OCI-LY7 (cell line): ENCODE measurements around the gene MGST2. TPM values are rescaled to one million over a fixed set of nuclear protein-coding genes. Genes with fewer than 3 reads are reported as not detected.

ENCODE experiments used
- BruUV-seq: library from RNA; stranded (reverse); fragments of 400-500 nt; replicated peaks from 2 replicates; lab custom pipeline; 2021; lab: Mats Ljungman, UMichigan
- CTCF ChIA-PET: fragments of 300-600 bp; sonication (Branson Sonifier 250); formaldehyde crosslinking; loops from one replicate; lab custom pipeline; 2022; ENCODE audit warnings: antibody characterized with exemption; ENCODE audit not compliant: unreplicated experiment; lab: Charles Lee
- POLR2A ChIA-PET: fragments of 300-600 bp; sonication (Branson Sonifier 250); formaldehyde crosslinking; loops from one replicate; lab custom pipeline; 2022; ENCODE audit warnings: antibody characterized with exemption; lab: Charles Lee
- DNase-seq: peaks from one replicate; pipeline ENCODE4 v3.0.0-alpha.2; 2015; ENCODE audit warnings: low spot score
- H2AFZ ChIP-seq: fragments of 200-600 bp; sonication (generic), shearing (Covaris generic); 2 replicates; pipeline ENCODE4 v1.6.1; 2014; ENCODE audit warnings: mild to moderate bottlenecking, antibody characterized with exemption, low read length, moderate library complexity
- H3K27ac ChIP-seq: fragments of 200-600 bp; sonication (generic); 2 replicates; pipeline ENCODE4 v1.5.1; 2014; ENCODE audit warnings: mixed run types, low read depth, mild to moderate bottlenecking, moderate library complexity, low read length, inconsistent platforms; ENCODE audit not compliant: poor library complexity, severe bottlenecking
- H3K36me3 ChIP-seq: fragments of 200-600 bp; sonication (generic); 2 replicates; pipeline ENCODE4 v1.6.1; 2014; ENCODE audit warnings: mild to moderate bottlenecking, antibody characterized with exemption, low read length, moderate library complexity, mixed read lengths; ENCODE audit not compliant: insufficient read depth
- H3K4me1 ChIP-seq: fragments of 200-600 bp; sonication (generic); 2 replicates; pipeline ENCODE4 v1.5.1; 2014; ENCODE audit warnings: mild to moderate bottlenecking, low read length; ENCODE audit not compliant: insufficient read depth, poor library complexity, severe bottlenecking
- H3K4me2 ChIP-seq: fragments of 200-600 bp; sonication (generic); 2 replicates; pipeline ENCODE4 v1.6.1; 2014; ENCODE audit warnings: mild to moderate bottlenecking, low read length
- H3K4me3 ChIP-seq: fragments of 200-600 bp; sonication (generic); 2 replicates; pipeline ENCODE4 v1.5.1; 2014; ENCODE audit warnings: mild to moderate bottlenecking, low read depth, low read length; ENCODE audit not compliant: poor library complexity, severe bottlenecking
- H3K79me2 ChIP-seq: fragments of 200-600 bp; sonication (generic); 2 replicates; pipeline ENCODE4 v1.6.1; 2016; ENCODE audit warnings: low read depth, mild to moderate bottlenecking, low read length, moderate library complexity, mixed read lengths; ENCODE audit not compliant: insufficient read depth
- H3K9me2 ChIP-seq: fragments of 200-600 bp; sonication (generic); 2 replicates; pipeline ENCODE4 v1.6.1; 2016; ENCODE audit warnings: mild to moderate bottlenecking, low read length, mixed read lengths; ENCODE audit not compliant: insufficient read depth
- H3K9me3 ChIP-seq: fragments of 200-600 bp; sonication (generic); 2 replicates; pipeline ENCODE4 v1.6.1; 2014; ENCODE audit warnings: mild to moderate bottlenecking, mixed run types, low read length, mixed read lengths
- H4K20me1 ChIP-seq: fragments of 200-600 bp; sonication (generic); 2 replicates; pipeline ENCODE4 v1.6.1; 2014; ENCODE audit warnings: mild to moderate bottlenecking, antibody characterized with exemption, low read length, moderate library complexity, mixed read lengths; ENCODE audit not compliant: insufficient read depth
- EZH2phosphoT487 ChIP-seq: fragments of 200-600 bp; sonication (generic); IDR thresholded peaks from 2 replicates; pipeline ENCODE4 v1.6.1; 2018; ENCODE audit warnings: low read depth, borderline replicate concordance, mild to moderate bottlenecking, mixed run types, antibody characterized with exemption, low read length, moderate library complexity, mixed read lengths
- intact Hi-C: fragments of 100-400 bp; cut with micrococcal nuclease; formaldehyde crosslinking; loops from one replicate; pipeline ENCODE4 v1.10.0; 2022; ENCODE audit not compliant: unreplicated experiment
- total RNA-seq, 2 experiments: library from RNA; depleted of rRNA in 1 of 2; stranded (reverse); fragments of >200 nt in 1 of 2; shearing (Covaris generic) in 1 of 2; gene quantifications; 2 replicates each; pipeline ENCODE4 v1.2.3, GENCODE V29; 2014 to 2022
- TF ChIP-seq, protein P1 (sequence below): fragments of 200-600 bp; sonication (generic); conservative IDR thresholded peaks from 2 replicates; pipeline ENCODE4 v1.5.1; 2014; ENCODE audit warnings: mild to moderate bottlenecking, antibody characterized with exemption, low read length, moderate library complexity, mixed read lengths

Gene MGST2
- total RNA-seq, 2 experiments from 2014 or later: 4.7 to 11.7 TPM

DNA sequence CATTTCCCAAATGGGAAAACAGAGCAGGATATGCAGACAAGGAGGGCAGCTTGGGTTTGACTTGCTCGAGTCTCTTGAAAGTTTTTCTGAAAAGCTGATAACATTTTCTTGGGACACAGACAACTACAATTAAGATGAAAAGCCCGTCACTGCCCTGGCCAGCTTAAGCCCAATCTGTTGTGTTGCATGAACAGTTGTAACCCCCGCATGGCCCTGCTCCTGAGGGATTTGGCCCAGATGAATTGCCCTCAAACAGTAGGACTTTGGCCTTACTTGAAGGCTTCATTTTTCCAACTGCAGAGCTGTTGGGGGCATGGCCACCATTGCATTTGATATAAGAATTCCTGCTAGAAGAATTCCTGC, 40.5 kb upstream of the MGST2 start:
- intact Hi-C loops: no loop called here
- TF ChIP-seq, protein P1, sequence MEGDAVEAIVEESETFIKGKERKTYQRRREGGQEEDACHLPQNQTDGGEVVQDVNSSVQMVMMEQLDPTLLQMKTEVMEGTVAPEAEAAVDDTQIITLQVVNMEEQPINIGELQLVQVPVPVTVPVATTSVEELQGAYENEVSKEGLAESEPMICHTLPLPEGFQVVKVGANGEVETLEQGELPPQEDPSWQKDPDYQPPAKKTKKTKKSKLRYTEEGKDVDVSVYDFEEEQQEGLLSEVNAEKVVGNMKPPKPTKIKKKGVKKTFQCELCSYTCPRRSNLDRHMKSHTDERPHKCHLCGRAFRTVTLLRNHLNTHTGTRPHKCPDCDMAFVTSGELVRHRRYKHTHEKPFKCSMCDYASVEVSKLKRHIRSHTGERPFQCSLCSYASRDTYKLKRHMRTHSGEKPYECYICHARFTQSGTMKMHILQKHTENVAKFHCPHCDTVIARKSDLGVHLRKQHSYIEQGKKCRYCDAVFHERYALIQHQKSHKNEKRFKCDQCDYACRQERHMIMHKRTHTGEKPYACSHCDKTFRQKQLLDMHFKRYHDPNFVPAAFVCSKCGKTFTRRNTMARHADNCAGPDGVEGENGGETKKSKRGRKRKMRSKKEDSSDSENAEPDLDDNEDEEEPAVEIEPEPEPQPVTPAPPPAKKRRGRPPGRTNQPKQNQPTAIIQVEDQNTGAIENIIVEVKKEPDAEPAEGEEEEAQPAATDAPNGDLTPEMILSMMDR: no peak
- TF ChIP-seq EZH2phosphoT487: no peak
- CTCF ChIA-PET: no interaction called here
- no peak overlapping the region for H3K4me3 ChIP-seq
- no peak overlapping the region for H3K4me2 ChIP-seq
- H3K79me2 ChIP-seq: no peaks in the 10 kb centered on the region
- no peaks in the 10 kb centered on the region for H3K4me1 ChIP-seq
- no peaks in the 10 kb centered on the region for H4K20me1 ChIP-seq
- DNase-seq: no peak
- H3K9me2 ChIP-seq: no peaks in the 10 kb centered on the region
- H3K27ac ChIP-seq: no peak overlapping the region
- POLR2A ChIA-PET: interaction anchor here (0.6 kb wide), 1 partner anchor 490 kb away, joined by 3 read pairs; no protein-coding TSS in a partner anchor
- H3K36me3 ChIP-seq: no peaks in the 10 kb centered on the region
- BruUV-seq: no TSS peak
- no peak overlapping the region for H2AFZ ChIP-seq
- H3K9me3 ChIP-seq: no peaks in the 10 kb centered on the region

DNA sequence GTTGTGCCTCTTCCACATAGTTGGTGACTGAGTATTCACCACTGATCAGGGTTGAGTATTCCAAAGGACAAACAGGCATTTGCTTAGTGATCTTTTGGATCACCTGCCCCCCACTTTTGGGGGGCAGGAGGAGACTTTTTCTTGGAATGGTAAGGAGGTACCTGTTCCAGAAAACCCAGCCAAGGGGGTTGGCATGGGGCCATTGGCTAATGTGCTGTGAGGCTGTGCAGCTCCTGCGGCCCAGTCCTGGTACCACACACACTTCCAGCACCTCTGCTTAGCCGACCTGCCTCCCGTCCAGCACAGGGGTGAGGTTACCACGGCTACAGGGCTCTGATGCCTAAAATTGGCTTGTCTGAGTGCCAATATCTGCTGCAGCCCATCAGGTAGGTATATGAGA, 40.1 kb upstream of the MGST2 start:
- Histone ChIP-seq H4K20me1 (no peaks in the 10 kb centered on the region), H3K36me3 (no peaks in the 10 kb centered on the region), H3K4me1 (no peaks in the 10 kb centered on the region), H3K4me2 (no peak overlapping the region), H2AFZ (no peak overlapping the region), H3K79me2 (no peaks in the 10 kb centered on the region), H3K9me2 (no peaks in the 10 kb centered on the region), H3K4me3 (no peak overlapping the region), H3K9me3 (no peaks in the 10 kb centered on the region), H3K27ac (no peak overlapping the region)
- POLR2A ChIA-PET: interaction anchor here (0.6 kb wide), 2 partner anchors 14 to 490 kb away, joined by 3 read pairs; no protein-coding TSS in a partner anchor
- CTCF ChIA-PET: no interaction called here
- TF ChIP-seq, protein P1: no peak
- TF ChIP-seq EZH2phosphoT487: no peak
- intact Hi-C loops: no loop called here
- DNase-seq: no peak
- no TSS peak for BruUV-seq

DNA sequence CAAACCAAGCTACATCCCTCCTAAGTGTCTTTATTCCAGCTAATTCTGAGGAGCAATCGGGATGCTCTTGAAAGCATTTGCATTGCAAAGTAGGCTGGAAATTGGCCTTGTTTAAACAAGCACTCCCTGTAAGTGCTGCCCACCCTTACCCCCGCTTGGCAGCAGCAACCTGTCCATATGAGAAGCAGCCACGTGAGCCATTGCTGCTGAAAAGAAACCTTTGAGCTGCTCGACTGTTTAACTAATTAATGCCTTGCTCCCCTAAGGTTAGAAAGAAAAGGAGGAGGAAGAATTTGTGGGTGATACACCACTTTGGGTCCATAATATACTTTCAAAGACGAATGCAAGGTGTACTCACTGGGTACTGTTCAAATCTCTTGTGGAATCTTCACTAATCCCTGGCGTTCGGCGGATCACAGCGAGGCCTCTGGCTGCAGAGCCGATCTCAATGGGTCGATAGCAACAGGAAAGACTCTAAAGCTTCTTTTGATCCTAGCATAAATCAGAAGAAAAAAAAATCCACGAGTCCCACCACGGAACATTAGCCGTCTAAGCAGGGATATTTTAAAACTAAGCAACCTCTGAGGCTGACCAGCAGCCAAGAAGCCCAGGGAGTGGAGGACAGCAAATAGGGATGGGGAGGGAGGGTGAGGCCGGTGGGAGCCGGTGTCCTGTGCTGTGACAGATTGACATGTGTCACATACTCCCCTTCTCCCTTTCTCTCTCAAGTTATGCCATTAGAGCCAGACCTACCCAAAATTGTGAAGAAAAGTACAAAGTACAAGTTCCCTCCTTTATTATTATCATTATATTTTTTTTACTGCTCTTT, 37.2 kb upstream of the MGST2 start:
- no peaks in the 10 kb centered on the region for H3K9me3 ChIP-seq
- TF ChIP-seq, protein P1: no peak
- no peak for TF ChIP-seq EZH2phosphoT487
- DNase-seq: no peak
- H3K27ac ChIP-seq: no peak overlapping the region
- no peaks in the 10 kb centered on the region for H3K79me2 ChIP-seq
- CTCF ChIA-PET: no interaction called here
- H3K9me2 ChIP-seq: no peaks in the 10 kb centered on the region
- H3K4me1 ChIP-seq: no peaks in the 10 kb centered on the region
- H3K4me3 ChIP-seq: no peak overlapping the region
- BruUV-seq: no TSS peak
- no peaks in the 10 kb centered on the region for H4K20me1 ChIP-seq
- intact Hi-C loops: no loop called here
- POLR2A ChIA-PET: interaction anchor here (0.8 kb wide), 2 partner anchors 71 to 140 kb away, joined by 3 read pairs; no protein-coding TSS in a partner anchor
- no peaks in the 10 kb centered on the region for H3K36me3 ChIP-seq
- no peak overlapping the region for H3K4me2 ChIP-seq
- no peak overlapping the region for H2AFZ ChIP-seq
